ENCODE results near the gene CDC42EP5. TPM values are rescaled to one million over a fixed set of nuclear protein-coding genes. Genes with fewer than 3 reads are reported as not detected.
A peak's percentile ranks its signal among the peaks of the same experiment; 100 is the strongest.

The CDC42EP5 gene
- total RNA-seq, 1 experiment from 2014 or later: 11.5 TPM

DNA sequence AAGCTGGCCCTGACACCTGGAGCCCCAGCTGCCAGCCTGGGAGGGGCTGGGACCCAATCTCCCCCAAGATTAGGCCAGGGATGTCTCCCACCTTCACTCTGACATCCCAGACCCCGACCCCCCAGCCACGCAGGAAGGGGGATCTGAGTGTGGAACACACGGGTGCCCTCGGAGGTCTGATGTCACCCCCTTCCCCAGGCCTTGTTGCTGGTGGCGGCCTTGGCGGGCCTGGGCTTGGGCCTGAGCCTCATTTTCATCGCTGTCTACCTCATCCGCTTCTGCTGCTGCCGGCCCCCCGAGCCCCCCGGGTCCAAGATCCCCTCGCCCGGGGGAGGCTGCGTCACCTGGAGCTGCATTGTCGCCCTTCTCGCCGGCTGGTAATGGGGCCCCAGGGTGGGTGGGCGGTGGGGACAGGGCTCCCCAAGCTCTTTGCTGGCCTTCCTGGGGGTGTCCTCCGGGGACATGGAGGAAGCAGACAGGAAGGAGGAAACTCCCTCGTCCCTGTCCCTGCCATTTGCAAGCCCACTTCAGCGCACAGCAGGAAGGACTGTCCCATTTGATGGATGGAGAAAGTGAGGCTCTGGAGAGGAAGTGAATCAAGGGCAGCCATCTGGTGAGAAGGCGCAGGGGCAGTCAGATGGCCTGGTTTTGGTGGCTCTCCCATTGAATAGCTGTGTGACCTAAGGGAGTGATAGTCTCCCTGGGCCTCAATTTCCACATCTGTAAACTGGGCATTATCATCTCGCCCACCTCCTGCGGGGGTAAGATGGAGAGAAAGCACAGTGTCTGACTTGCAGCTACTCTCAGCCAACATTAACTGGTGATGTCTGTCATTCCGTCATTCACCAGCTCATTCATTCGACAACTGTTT is 53.9 kb downstream of the CDC42EP5 start:
- TF ChIP-seq SMAD3 (CRISPR knock-in tag; IDR thresholded peaks at IDR 0.05; ENCODE audit: borderline replicate concordance) (no peak), MLX (CRISPR knock-in tag; IDR thresholded peaks at IDR 0.05) (no peak), PRRX2 (CRISPR knock-in tag; IDR thresholded peaks at IDR 0.05) (no peak), GTF2I (CRISPR knock-in tag; conservative IDR thresholded peaks at IDR 0.05) (peak; percentile 63)
- ChIA-PET POLR2A (interaction anchor here (1.6 to 3.5 kb wide), 2 partner anchors 11 to 29 kb away, joined by 4 to 21 read pairs; no protein-coding TSS in a partner anchor), CTCF (interaction anchor here (0.8 to 5.2 kb wide), 4 partner anchors 11 to 28 kb away, joined by 6 to 66 read pairs (median 60); no protein-coding TSS in a partner anchor)
- no peak for ATAC-seq
- Mint-ChIP-seq H3K27ac (peak overlapping the region; percentile 40), H3K4me1 (peaks cover 45% of the 10 kb centered on the region), H3K4me3 (peak overlapping the region; percentile 52), H3K9me3 (peaks cover 4% of the 10 kb centered on the region), H3K27me3 (ENCODE audit: low read depth) (peaks cover 32% of the 10 kb centered on the region), H3K36me3 (peaks cover 12% of the 10 kb centered on the region)
- no peak for DNase-seq (ENCODE audit: low spot score)

DNA sequence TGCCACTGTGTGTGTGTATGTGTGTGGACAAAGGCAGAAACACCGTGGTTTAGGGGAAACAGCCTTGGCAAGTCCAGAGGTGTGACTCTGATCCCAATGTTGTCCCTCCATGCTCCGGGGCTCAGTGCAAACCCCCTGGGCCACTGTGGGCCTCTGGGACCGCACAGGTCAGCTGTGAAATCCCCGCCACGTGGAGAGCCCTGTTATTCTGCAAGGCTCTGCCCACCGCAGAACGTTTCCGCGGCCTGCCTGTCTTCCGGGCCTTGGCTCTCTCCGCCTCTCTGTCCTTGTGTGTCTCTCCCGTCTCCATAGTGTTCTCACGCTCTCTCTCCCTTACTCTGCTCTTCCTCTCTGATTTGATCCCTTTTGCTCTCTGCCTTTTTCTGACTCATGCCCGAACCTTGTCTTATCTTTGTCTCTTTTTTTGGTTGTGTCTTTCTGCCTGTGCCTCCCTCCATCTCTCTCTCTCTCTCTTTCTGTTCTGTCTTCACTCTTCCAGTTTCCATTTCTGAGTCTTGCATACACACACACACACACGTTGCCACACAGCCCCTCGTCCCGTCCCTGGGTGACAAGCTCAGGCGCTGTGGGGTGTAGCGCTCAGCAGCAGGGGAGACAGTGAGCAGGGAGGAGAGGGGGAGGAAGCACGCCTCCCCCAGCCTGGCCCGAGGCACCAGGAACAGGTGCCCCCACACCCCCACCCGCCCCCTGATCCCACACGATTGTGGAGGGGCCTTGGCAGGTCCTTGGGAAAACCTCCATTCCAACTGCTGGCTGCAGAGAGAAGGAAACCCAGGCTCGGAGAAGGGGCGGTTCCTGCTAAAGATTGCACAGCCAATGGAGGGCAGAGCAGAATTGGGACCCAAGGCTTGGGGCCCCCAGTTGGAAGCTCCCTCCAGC is 54.8 kb downstream of the CDC42EP5 start:
- DNase-seq (ENCODE audit: low spot score): no peak

More for the DNA sequence above, 54.8 kb downstream of the CDC42EP5 start:
- Mint-ChIP-seq H3K4me3 (peak overlapping the region; percentile 51), H3K27ac (peak overlapping the region; percentile 43), H3K4me1 (peaks cover 45% of the 10 kb centered on the region), H3K36me3 (peaks cover 9% of the 10 kb centered on the region), H3K9me3 (peaks cover 12% of the 10 kb centered on the region), H3K27me3 (ENCODE audit: low read depth) (peaks cover 33% of the 10 kb centered on the region)
- TF ChIP-seq ATF6 (CRISPR knock-in tag; IDR thresholded peaks at IDR 0.05) (no peak), PRDM15 (CRISPR knock-in tag; IDR thresholded peaks at IDR 0.05) (peak; percentile 75)
- CTCF ChIA-PET: interaction anchor here (0.6 to 5.2 kb wide), 4 partner anchors 13 to 27 kb away, joined by 5 to 66 read pairs (median 34); no protein-coding TSS in a partner anchor
- no peak for ATAC-seq
- POLR2A ChIA-PET: no interaction called here
